OCI-LY3 (cell line): ENCODE results near the gene DCBLD1.

Experiments used
- CTCF ChIP-seq: fragments of 200-600, 300-600 bp; sonication (generic); IDR thresholded peaks from 2 replicates; pipeline ENCODE4 v1.5.1; 2014; ENCODE audit warnings: antibody characterized with exemption, low read length, low read depth
- EZH2phosphoT487 ChIP-seq: fragments of 200-600 bp; shearing (Covaris generic); IDR thresholded peaks from 2 replicates; pipeline ENCODE4 v1.6.1; 2018; ENCODE audit warnings: antibody characterized with exemption, mixed run types, low read depth

GRCh38 chr6:117531809-117532725 is 49.6 kb downstream of the DCBLD1 start:
- TF ChIP-seq CTCF (no peak), EZH2phosphoT487 (no peak)
